HL-60 (cell line): ENCODE results near the gene SGPP2.

Source experiments
- DNase-seq, 2 experiments: peaks; one replicate each; pipeline ENCODE4 v3.0.0-alpha.2; 2010 to 2020; ENCODE audit warnings: low read depth in 1 of 2, low spot score in 1 of 2
- H3K27ac ChIP-seq: fragments of 250-450 bp; sonication (Bioruptor Pico); replicated peaks from 2 replicates; pipeline ENCODE4 v1.5.1; 2020; ENCODE audit warnings: mild to moderate bottlenecking, moderate library complexity
- H3K27me3 ChIP-seq: fragments of 250-450 bp; sonication (Bioruptor Pico); 2 replicates; pipeline ENCODE4 v1.5.1; 2021; ENCODE audit warnings: mild to moderate bottlenecking, moderate library complexity; ENCODE audit not compliant: insufficient read depth, poor library complexity, severe bottlenecking
- H3K4me3 ChIP-seq: replicated peaks from 2 replicates; pipeline ENCODE4 v1.5.1; 2011; ENCODE audit warnings: mild to moderate bottlenecking, control low read depth, low read length; ENCODE audit not compliant: insufficient read depth
- GABPA ChIP-seq: IDR thresholded peaks from 2 replicates; pipeline ENCODE4 v1.6.1; 2012; ENCODE audit warnings: low read depth
- POLR2AphosphoS5 ChIP-seq: IDR thresholded peaks from 2 replicates; pipeline ENCODE4 v1.6.1; 2012; ENCODE audit warnings: low read depth
- SPI1 ChIP-seq: IDR thresholded peaks from 2 replicates; pipeline ENCODE4 v1.6.1; 2012; ENCODE audit warnings: low read depth, mild to moderate bottlenecking, borderline replicate concordance
- TF ChIP-seq, protein P1 (sequence below): IDR thresholded peaks from one replicate; pipeline ENCODE4 v1.5.1; 2011; ENCODE audit warnings: low read length, control low read depth, inconsistent platforms; ENCODE audit not compliant: insufficient read depth
- TF ChIP-seq, protein P2 (sequence below): IDR thresholded peaks from 2 replicates; pipeline ENCODE4 v1.6.1; 2012; ENCODE audit warnings: low read depth; ENCODE audit not compliant: insufficient replicate concordance

SGPP2 gene

DNA sequence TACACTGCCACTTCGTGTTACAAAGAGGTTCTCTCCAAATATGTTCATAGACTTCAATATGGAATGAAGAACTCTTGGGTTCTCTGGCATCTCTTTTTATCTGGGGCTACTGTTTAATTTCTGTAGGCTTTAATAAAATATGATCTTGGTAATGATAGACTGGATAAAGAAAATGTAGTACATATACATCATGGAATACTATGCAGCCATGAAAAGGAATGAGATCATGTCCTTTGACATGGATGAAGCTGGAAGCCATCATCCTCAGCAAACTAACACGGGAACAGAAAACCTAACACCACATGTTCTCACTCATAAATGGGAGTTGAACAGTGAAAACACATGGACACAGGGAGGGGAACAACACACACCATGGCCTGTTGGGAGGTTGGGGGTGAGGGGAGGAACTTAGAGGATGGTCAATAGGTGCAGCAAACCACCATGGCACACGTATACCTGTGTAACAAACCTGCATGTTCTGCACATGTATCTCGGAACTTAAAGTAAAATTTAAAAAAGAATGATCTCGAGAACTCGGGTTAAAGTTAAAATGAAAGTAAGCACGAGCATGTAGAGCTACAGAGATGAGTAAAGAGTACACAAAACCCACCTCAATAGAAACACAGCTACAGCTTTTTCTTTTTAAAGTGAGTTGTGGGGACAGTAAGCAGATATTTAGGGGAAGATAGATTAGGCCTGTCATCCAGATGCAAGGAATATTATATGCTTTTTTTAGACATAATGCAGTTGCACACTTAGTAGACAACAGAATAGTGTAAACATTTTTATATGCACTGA is 102.3 kb downstream of the SGPP2 start:
- no peak for DNase-seq
- Histone ChIP-seq H3K27ac (no peak overlapping the region), H3K4me3 (no peak overlapping the region), H3K27me3 (no peaks in the 10 kb centered on the region)
- TF ChIP-seq, protein P1, sequence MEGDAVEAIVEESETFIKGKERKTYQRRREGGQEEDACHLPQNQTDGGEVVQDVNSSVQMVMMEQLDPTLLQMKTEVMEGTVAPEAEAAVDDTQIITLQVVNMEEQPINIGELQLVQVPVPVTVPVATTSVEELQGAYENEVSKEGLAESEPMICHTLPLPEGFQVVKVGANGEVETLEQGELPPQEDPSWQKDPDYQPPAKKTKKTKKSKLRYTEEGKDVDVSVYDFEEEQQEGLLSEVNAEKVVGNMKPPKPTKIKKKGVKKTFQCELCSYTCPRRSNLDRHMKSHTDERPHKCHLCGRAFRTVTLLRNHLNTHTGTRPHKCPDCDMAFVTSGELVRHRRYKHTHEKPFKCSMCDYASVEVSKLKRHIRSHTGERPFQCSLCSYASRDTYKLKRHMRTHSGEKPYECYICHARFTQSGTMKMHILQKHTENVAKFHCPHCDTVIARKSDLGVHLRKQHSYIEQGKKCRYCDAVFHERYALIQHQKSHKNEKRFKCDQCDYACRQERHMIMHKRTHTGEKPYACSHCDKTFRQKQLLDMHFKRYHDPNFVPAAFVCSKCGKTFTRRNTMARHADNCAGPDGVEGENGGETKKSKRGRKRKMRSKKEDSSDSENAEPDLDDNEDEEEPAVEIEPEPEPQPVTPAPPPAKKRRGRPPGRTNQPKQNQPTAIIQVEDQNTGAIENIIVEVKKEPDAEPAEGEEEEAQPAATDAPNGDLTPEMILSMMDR, result no peak
- TF ChIP-seq SPI1, result no peak
- no peak for TF ChIP-seq GABPA
- TF ChIP-seq, protein P2, sequence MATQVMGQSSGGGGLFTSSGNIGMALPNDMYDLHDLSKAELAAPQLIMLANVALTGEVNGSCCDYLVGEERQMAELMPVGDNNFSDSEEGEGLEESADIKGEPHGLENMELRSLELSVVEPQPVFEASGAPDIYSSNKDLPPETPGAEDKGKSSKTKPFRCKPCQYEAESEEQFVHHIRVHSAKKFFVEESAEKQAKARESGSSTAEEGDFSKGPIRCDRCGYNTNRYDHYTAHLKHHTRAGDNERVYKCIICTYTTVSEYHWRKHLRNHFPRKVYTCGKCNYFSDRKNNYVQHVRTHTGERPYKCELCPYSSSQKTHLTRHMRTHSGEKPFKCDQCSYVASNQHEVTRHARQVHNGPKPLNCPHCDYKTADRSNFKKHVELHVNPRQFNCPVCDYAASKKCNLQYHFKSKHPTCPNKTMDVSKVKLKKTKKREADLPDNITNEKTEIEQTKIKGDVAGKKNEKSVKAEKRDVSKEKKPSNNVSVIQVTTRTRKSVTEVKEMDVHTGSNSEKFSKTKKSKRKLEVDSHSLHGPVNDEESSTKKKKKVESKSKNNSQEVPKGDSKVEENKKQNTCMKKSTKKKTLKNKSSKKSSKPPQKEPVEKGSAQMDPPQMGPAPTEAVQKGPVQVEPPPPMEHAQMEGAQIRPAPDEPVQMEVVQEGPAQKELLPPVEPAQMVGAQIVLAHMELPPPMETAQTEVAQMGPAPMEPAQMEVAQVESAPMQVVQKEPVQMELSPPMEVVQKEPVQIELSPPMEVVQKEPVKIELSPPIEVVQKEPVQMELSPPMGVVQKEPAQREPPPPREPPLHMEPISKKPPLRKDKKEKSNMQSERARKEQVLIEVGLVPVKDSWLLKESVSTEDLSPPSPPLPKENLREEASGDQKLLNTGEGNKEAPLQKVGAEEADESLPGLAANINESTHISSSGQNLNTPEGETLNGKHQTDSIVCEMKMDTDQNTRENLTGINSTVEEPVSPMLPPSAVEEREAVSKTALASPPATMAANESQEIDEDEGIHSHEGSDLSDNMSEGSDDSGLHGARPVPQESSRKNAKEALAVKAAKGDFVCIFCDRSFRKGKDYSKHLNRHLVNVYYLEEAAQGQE, result no peak
- no peak for TF ChIP-seq POLR2AphosphoS5

DNA sequence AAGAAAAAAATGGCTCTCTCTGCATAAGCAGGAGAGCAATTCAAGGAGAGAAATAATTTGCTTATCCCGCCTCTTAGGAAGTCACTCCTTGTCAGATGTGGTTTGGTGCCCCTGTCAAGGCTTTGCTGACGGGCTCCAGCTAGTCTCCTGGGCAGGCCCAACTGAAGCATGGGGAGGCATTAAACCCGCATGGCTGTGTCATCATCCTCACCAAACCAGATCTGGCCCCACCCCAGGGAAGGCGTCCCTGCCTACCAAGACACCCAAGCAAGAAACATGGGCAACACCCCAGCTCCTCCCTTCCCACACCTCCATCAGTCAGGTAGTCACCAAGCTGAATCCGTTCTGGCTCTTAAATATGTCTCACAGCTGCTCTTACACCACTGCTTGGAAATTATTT is 108.0 kb downstream of the SGPP2 start:
- no peaks in the 10 kb centered on the region for H3K27me3 ChIP-seq
- TF ChIP-seq GABPA, result no peak
- TF ChIP-seq POLR2AphosphoS5, result no peak
- no peak for TF ChIP-seq SPI1
- TF ChIP-seq, protein P1, result no peak
- TF ChIP-seq, protein P2, result no peak
- no peak overlapping the region for H3K27ac ChIP-seq
- DNase-seq, result no peak
- no peak overlapping the region for H3K4me3 ChIP-seq

DNA sequence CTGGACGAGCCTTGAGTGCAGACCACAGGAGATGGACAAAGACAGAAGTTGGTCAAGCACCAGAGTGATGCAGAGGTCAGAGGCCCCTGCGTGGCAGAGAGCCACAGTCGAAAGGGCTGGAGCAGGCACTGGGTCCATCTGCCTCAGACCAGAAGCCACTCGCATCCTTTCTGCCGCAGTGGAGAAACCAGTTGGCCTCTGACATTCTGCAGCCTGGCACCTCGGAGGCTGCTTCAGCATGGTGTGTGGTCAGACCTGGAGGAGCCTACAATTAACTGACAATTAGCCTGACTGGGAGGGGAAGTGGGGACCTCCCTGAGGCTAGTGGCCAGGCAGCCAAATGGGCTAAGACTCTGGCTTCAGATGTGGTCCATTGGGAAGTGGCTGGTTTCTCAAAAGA is 111.1 kb downstream of the SGPP2 start:
- H3K27ac ChIP-seq, result no peak overlapping the region
- no peak for DNase-seq
- H3K27me3 ChIP-seq, result no peaks in the 10 kb centered on the region
- H3K4me3 ChIP-seq, result no peak overlapping the region
- TF ChIP-seq GABPA (no peak), SPI1 (no peak), POLR2AphosphoS5 (no peak)
- TF ChIP-seq, protein P1, result no peak
- TF ChIP-seq, protein P2, result no peak
